Measurements from ENCODE around the gene NOTUM.
"Not testable (repeated sequence)": the region's sequence is repeated elsewhere in the genome, so short reads cannot be mapped to it uniquely, and the experiment has no call there.

Gene NOTUM

GRCh38 chr17:81996232-81996756 is 35.3 kb upstream of the NOTUM start:
- no peak for DNase-seq

DNA sequence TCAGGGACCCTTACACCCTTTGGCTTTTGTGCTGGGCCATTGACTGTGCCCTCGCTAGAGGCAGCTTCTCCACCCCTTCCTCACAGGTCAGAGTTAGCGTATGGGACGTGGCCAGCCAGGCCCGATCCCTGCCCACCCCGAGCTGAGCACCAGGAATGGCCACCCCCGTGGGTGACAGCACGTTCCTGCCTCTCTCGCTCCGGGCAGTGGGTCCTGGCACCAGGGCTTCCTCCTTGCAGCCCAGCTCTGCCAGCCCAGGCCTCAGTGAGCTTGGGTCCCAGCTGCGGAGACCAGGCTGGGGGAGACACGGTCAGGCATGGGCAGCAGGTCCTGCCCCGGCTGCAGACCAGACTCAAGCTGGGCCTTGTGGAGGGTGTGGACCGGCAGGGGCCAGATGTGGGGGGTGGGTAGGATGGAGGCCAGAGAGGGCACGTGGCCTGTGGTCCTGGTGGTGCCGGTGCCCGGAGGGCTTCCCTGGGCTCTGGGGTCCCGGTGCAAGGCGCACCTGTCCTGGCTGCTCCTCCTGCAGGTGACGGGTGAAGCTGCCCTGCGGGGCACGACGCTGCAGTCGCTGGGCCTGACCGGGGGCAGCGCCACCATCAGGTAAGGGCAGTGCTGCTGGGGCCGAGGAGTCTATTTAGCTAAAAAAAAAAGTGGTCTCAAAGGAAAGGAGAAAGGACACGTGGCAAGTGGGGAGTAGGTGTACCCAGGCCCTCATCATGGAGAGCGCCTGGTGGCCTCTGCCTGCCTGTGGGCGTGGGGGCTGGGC is 34.7 kb upstream of the NOTUM start:
- DNase-seq = no peak

- peak; percentile 27 for DNase-seq
Observed at GRCh38 chr17:81994593-81995462, 33.8 kb upstream of the NOTUM start.

- no peak for DNase-seq
Observed at GRCh38 chr17:81993729-81994592, 33.0 kb upstream of the NOTUM start.

- DNase-seq = peak; percentile 33
Observed at GRCh38 chr17:81992306-81993102, 31.5 kb upstream of the NOTUM start.

GRCh38 chr17:81991684-81992305 is 30.8 kb upstream of the NOTUM start:
- peak; percentile 90 for DNase-seq

DNA sequence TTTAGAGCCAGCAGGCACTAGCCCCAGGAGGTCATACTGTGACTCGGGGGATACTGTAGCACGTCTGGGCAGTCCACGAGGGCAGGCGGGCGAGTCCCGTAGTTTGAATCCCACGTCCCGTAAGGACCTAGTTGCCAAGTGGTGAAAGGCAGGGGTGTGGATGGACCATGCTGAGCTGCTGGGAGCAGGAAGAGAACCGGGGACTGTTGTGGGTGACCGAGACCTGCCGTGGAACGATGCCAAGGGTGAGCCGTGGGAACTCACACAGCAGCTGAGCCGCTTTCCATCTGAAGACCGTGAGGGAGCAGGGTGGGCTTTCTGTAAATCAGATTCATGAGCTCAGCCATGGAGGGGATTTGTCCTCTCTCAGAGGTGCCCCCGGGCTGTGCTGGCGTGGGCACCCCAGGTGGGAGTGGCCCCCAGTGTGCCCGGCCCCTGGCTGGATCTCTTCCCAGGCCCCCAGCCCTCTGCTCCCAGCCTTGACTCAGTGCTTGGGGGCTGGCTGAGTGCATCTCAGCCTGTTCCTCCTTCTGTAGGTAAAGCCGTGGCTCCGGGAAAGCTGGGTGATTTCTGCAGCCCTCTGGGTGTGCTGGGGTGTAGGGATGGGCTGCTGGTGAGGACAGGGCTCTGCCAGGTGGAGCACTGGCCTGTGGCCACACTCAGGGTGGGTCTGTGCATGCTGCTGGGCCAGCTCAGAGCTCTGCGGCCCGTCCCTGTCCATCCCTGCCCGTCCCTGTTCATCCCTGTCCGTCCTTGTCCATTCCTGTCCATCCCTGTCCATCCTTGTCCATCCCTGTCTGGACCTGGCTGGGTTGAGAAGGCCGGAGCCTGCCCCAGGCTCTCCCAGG is 30.1 kb upstream of the NOTUM start:
- DNase-seq = no peak

- DNase-seq = no peak
Observed at GRCh38 chr17:81987161-81987770, 26.3 kb upstream of the NOTUM start.

GRCh38 chr17:81986606-81987005 is 25.6 kb upstream of the NOTUM start:
- DNase-seq = no peak

DNA sequence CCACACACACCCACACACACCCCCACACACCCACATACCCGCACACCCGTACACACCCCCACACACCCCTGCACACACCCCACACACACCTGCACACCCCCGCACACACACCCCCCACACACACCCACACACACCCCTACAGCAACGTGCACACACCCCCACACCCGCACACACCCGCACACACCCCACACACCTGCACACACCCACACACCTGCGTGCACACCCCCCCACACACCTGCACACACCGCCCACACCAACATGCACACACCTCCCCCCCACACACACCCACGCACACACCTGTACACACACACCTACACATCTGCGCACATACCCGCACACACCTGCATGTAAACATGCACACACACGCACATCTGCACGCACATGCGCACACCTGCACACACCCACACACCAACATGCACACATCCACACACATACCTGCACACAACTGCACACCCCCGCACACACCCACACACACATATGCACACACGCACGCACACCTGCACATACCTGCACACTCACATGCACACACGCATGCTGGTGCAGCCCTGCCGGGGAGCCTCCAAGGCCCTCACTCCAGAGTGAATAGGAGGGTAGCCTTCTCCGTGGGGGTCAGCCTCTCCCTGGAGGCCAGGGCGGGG is 23.9 kb upstream of the NOTUM start:
- no peak for DNase-seq

DNA sequence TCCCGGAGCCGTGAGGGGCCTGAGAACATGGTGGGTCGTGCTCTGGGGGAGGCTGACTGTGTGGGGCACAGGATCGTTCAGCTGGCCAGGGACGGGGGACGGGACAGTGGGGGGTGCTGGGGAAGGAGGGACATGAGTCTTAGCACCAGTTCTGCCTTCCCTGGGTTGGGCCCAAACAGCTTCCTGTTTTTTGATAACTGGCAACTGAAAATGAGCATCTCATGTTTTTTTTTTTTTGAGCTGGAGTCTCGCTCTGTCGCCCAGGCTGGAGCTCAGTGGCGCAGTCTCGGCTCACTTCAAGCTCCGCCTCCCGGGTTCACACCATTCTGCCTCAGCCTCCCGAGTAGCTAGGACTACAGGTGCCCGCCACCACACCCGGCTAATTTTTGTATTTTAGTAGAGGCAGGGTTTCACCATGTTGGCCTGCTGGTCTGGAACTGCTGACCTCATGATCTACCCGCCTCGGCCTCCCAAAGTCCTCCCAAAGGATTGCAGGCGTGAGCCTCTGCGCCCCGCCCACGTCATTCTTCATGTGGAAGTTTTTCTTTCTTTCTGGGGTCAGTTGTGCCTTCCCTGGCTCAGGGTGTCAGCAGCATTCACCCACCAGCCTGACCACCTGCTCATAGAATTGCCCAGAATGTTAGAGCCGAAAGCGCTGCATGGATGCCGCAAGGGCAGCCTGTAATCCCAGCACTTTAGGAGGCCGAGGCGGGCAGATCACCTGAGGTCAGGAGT is 22.8 kb upstream of the NOTUM start:
- DNase-seq = no peak

GRCh38 chr17:81983011-81983638 is 22.1 kb upstream of the NOTUM start:
- no peak for DNase-seq

DNA sequence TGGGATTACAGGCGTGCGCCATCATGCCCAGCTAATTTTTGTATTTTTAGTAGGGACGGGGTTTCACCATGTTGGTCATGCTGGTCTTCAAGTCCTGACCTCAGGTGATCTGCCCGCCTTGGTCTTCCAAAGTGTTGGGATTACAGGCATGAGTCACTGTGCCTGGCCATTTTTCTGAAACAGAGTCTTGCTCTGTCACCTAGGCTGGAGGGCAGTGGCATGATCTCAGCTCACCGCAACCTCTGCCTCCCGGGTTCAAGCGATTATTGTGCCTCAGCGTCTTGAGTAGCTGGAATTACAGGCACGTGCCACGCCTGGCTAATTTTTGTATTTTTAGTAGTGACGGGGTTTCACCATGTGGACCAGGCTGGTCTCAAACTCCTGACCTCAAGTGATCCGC is 20.5 kb upstream of the NOTUM start:
- DNase-seq = not testable (repeated sequence)

DNA sequence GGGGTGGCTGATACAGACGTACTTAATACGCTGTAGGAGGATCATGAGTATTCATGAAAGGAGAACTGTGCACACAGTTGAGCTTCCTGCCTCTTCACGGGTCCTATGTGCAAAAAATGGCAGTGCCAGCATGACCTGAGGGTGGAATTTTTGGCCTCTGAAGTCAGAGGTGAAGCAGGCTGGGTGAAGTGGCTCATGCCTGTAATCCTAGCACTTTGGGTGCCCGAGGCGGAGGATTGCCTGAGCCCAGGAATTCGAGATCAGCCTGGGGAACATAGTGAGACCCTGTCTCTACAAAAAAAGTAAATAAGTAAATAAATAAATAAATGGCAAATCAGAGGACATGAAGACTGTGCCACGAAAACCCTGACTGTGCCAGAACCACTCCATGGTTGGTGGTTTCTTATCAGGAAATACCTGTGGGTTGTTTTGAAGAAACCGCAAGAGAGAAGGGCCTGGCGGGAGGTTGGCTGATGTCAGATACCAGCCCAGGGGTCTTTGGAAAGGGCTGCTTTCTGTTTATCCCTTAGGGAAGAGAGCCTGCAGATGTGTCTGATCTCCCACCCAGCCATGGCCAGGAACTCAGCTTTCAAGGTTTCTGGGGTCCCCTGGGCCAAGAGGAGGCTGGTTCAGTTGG is 19.8 kb upstream of the NOTUM start:
- DNase-seq = no peak

DNA sequence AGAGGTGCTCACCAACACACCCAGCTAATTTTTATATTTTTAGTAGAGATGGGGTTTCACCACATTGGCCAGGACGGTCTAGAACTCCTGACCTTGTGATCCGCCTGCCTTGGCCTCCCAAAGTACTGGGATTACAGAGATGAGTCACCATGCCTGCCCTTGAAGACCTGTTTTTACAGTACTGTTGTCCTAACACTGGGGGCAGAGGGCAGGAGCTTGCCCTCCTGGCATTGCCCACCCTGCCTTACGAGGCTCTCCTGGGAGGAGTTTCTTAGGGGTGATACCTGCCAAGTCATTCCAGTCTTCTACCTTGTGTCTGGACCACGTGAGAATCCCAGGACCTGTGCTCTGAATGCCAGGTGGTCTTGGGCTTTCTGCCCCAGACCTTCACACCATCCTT is 19.1 kb upstream of the NOTUM start:
- no peak for DNase-seq

- DNase-seq = no peak
Observed at GRCh38 chr17:81978524-81979298, 17.7 kb upstream of the NOTUM start.

- DNase-seq = peak; percentile 95
Observed at GRCh38 chr17:81977211-81977808, 16.3 kb upstream of the NOTUM start, which contains the start of gene ASPSCR1. Gene ASPSCR1, plus strand, starts transcription at chr17:81977629. Its CDS starts 18 bp downstream, at chr17:81977647.
